Stimulated activated CD4-positive, alpha-beta T cell treated with anti-CD3 and anti-CD28 coated beads, Interleukin-2, amount 100 ng/mL, for 24 hours (primary cell): Measurements from ENCODE around the gene PNN.

ENCODE experiments used
- DNase-seq, 2 donors: peaks; one replicate each; pipeline ENCODE4 v3.0.0-alpha.2; 2020

Gene PNN

GRCh38 chr14:39229601-39230110 is 54.6 kb downstream of the PNN start:
- DNase-seq: peak in 1 of 2 donors; percentile 6

- peak in 1 of 2 donors; percentile 21 for DNase-seq
Measured at GRCh38 chr14:39230416-39231035, 55.5 kb downstream of the PNN start.

GRCh38 chr14:39231751-39232553 is 56.9 kb downstream of the PNN start:
- peak in 1 of 2 donors; percentile 15 for DNase-seq
